ENCODE data around the gene EYS.
"Not testable (repeated sequence)": the region's sequence is repeated elsewhere in the genome, so short reads cannot be mapped to it uniquely, and the experiment has no call there.

DNA sequence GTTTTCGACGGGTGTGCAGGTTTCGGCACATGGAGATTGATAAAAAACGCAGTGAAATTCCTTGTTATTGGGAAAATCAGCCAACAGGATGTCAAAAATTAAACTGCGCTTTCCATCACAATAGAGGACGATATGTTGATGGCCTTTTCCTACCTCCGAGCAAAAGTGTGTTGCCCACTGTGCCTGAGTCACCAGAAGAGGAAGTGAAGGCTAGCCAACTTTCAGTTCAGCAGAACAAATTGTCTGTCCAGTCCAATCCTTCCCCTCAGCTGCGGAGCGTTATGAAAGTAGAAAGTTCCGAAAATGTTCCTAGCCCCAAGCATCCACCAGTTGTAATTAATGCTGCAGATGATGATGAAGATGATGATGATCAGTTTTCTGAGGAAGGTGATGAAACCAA, 404.4 kb downstream of the EYS start:
- TF ChIP-seq, protein P1, sequence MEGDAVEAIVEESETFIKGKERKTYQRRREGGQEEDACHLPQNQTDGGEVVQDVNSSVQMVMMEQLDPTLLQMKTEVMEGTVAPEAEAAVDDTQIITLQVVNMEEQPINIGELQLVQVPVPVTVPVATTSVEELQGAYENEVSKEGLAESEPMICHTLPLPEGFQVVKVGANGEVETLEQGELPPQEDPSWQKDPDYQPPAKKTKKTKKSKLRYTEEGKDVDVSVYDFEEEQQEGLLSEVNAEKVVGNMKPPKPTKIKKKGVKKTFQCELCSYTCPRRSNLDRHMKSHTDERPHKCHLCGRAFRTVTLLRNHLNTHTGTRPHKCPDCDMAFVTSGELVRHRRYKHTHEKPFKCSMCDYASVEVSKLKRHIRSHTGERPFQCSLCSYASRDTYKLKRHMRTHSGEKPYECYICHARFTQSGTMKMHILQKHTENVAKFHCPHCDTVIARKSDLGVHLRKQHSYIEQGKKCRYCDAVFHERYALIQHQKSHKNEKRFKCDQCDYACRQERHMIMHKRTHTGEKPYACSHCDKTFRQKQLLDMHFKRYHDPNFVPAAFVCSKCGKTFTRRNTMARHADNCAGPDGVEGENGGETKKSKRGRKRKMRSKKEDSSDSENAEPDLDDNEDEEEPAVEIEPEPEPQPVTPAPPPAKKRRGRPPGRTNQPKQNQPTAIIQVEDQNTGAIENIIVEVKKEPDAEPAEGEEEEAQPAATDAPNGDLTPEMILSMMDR (IDR thresholded peaks at IDR 0.05 in 2 of 3, conservative IDR thresholded peaks at IDR 0.05 in 1 of 3; ENCODE audit: borderline replicate concordance in 1 of 3, insufficient read depth in 1 of 3, low read depth in 2 of 3, low read length in 2 of 3), result not testable (repeated sequence)
- TF ChIP-seq YY1 (IDR thresholded peaks at IDR 0.05; ENCODE audit: extremely low read depth, insufficient replicate concordance, low read depth, low read length); POLR2AphosphoS5 (IDR thresholded peaks at IDR 0.05; ENCODE audit: low read depth, low read length); EZH2 (IDR thresholded peaks at IDR 0.05); EZH2phosphoT487 (IDR thresholded peaks at IDR 0.05; ENCODE audit: borderline replicate concordance); SRF (IDR thresholded peaks at IDR 0.05; ENCODE audit: low read depth); CEBPB (IDR thresholded peaks at IDR 0.05; ENCODE audit: low read depth): not testable (repeated sequence)
